K562 (cell line): ENCODE measurements around the gene ZCCHC24. TPM values are rescaled to one million over a fixed set of nuclear protein-coding genes. Genes with fewer than 3 reads are reported as not detected.

Experiments used
- ARHGAP35 ChIP-seq: fragments of 450-650 bp; IDR thresholded peaks from 2 replicates; pipeline ENCODE4 v1.6.1; 2018; ENCODE audit not compliant: partially characterized antibody
- BACH1 ChIP-seq: fragments of 200-800 bp; sonication (Bioruptor generic); IDR thresholded peaks from 2 replicates; pipeline ENCODE4 v1.6.1; 2016; ENCODE audit warnings: missing genetic modification characterization, missing compliant biosample characterization
- BRD4 ChIP-seq: fragments of 200-600 bp; sonication (generic); IDR thresholded peaks from 2 replicates; pipeline ENCODE4 v1.6.1; 2017; ENCODE audit warnings: inconsistent platforms
- DMBX1 ChIP-seq: fragments of 250-450 bp; sonication (Bioruptor Pico); IDR thresholded peaks from 2 replicates; pipeline ENCODE4 v1.8.0; 2022; ENCODE audit warnings: inconsistent platforms, mild to moderate bottlenecking, moderate library complexity, borderline replicate concordance
- ETV5 ChIP-seq: sonication (generic); formaldehyde crosslinking; IDR thresholded peaks from 2 replicates; pipeline ENCODE4 v1.4.0; 2020; ENCODE audit warnings: low read depth, mild to moderate bottlenecking, missing genetic modification reagents
- NFATC3 ChIP-seq: fragments of 450-650 bp; IDR thresholded peaks from 2 replicates; pipeline ENCODE4 v1.6.1; 2017; ENCODE audit warnings: mild to moderate bottlenecking
- POLR3G ChIP-seq: IDR thresholded peaks from 2 replicates; pipeline ENCODE4 v1.6.1; 2011; ENCODE audit not compliant: insufficient read length, insufficient replicate concordance; ENCODE audit errors: extremely low read depth
- SMAD1 ChIP-seq: fragments of 150-350 bp; IDR thresholded peaks from 2 replicates; pipeline ENCODE4 v1.6.1; 2014; ENCODE audit warnings: low read length, low read depth; ENCODE audit not compliant: partially characterized antibody
- SRSF9 ChIP-seq: fragments of 200-400 bp; formaldehyde crosslinking; IDR thresholded peaks from 2 replicates; pipeline ENCODE4 v1.6.1; 2017; ENCODE audit warnings: low read depth, low read length, borderline replicate concordance
- TAF1 ChIP-seq: IDR thresholded peaks from 2 replicates; pipeline ENCODE4 v1.6.1; 2011; ENCODE audit warnings: mild to moderate bottlenecking, low read length, moderate library complexity; ENCODE audit not compliant: insufficient read depth, control insufficient read depth, severe bottlenecking; ENCODE audit errors: extremely low read depth
- TSC22D4 ChIP-seq: fragments of 450-650 bp; IDR thresholded peaks from 2 replicates; pipeline ENCODE4 v1.6.1; 2016; ENCODE audit warnings: missing genetic modification characterization, missing biosample characterization, control low read depth
- ZNF12 ChIP-seq: sonication (generic); formaldehyde crosslinking; IDR thresholded peaks from 2 replicates; pipeline ENCODE4 v1.4.0; 2020; ENCODE audit warnings: mild to moderate bottlenecking, missing genetic modification reagents
- ZNF41 ChIP-seq: fragments of 250-450 bp; sonication (Bioruptor Pico); conservative IDR thresholded peaks from 2 replicates; pipeline ENCODE4 v1.4.0; 2020; ENCODE audit warnings: mild to moderate bottlenecking
- ZNF75A ChIP-seq: fragments of 450-650 bp; formaldehyde crosslinking; IDR thresholded peaks from 2 replicates; pipeline ENCODE4 v1.4.0; 2020; ENCODE audit warnings: mild to moderate bottlenecking
- ZSCAN32 ChIP-seq: fragments of 450-650 bp; formaldehyde crosslinking; IDR thresholded peaks from 2 replicates; pipeline ENCODE4 v1.4.0; 2020; ENCODE audit warnings: mild to moderate bottlenecking, moderate library complexity
- polyA plus RNA-seq, 8 experiments: library from polyadenylated mRNA; depleted of rRNA in 4 of 8; stranded (reverse) in 5 of 8; unstranded in 3 of 8; fragments of >200 nt; fragmentation: Nextera tagmentation in 2 of 8; fragmentation: Illumina TruSeq in 1 of 8; extraction: Ambion mirVana in 2 of 8; extraction: Trizol in 1 of 8; gene quantifications; 2 replicates each; pipeline versions ENCODE4 v1.2.1 to v1.2.3, GENCODE V29; 2011 to 2014; ENCODE audit warnings: inconsistent platforms in 1 of 8, missing spikeins in 1 of 8
- total RNA-seq, 7 experiments: library from RNA; depleted of rRNA in 6 of 7; stranded (reverse); fragments of >200 nt in 6 of 7; fragmentation: Illumina TruSeq in 2 of 7; extraction: Trizol in 2 of 7; gene quantifications; 2 replicates each; pipeline versions ENCODE4 v1.2.1 to v1.2.3, GENCODE V29; 2011 to 2021; ENCODE audit warnings: low replicate concordance in 1 of 7
- TF ChIP-seq, protein P1 (sequence below): fragments of 450-650 bp; IDR thresholded peaks from 2 replicates; pipeline ENCODE4 v1.6.1; 2016; ENCODE audit warnings: mild to moderate bottlenecking
- TF ChIP-seq, protein P2 (sequence below): sonication (generic); formaldehyde crosslinking; IDR thresholded peaks from 2 replicates; pipeline ENCODE4 v1.8.1; 2022; ENCODE audit warnings: missing genetic modification reagents
- TF ChIP-seq, protein P3 (sequence below): fragments of 250-450 bp; sonication (Bioruptor Pico); IDR thresholded peaks from 2 replicates; pipeline ENCODE4 v1.5.0; 2022; ENCODE audit warnings: mild to moderate bottlenecking
- TF ChIP-seq, protein P4 (sequence below): fragments of 200-800 bp; sonication (Bioruptor generic); IDR thresholded peaks from 2 replicates; pipeline ENCODE4 v1.6.1; 2017; ENCODE audit warnings: missing genetic modification characterization, missing compliant biosample characterization
- TF ChIP-seq, protein P5 (sequence below): fragments of 450-650 bp; IDR thresholded peaks from 2 replicates; pipeline ENCODE4 v1.6.1; 2016; ENCODE audit warnings: antibody characterized with exemption

Gene ZCCHC24
- total and polyA plus RNA-seq, 9 of the 15 experiments (the other 6 are each of a cell fraction or from before 2014, with no cell fraction given), result 0.84 to 11.0 (median 4.6) TPM

DNA sequence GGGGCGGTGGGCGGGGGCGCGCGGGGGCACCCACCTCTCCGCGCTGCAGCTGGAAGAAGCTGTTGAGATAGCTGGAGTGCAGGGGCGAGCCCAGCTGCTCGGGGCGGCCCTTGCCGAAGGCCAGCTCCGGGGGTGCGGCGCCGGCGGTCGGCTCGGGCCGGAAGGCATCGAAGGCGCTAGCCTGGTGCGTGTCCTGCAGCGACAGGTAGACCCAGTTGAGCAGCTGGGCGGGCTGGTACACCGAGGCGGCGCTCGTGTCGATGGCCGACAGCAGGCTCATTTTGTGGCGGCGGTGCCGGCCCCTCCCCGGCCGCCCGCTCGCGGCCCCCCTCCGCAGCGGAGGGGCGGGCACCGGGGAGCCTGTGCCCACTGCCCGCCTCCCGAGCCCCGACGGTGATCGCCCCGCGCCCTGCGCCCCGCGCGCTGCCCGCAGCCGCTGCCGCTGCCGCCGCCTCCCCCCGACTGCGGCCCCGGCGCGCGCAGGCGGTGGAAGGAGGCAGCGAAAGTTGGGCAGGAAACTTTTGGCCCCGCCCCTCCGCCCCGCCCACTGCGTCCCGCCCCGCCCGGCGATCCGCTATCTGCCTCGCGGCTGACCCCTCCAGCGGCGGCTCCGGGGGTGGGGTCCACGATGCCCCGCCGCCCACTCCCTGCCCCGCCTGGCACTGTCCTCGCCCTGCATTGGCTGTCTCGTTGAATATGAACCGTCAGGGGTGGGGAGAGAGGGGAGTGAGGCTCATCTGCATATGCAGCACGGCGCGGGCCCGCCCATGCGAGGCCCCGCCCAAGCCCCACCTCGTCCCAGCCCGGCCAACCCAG, at the start of gene ZCCHC24 (continued):
- TF ChIP-seq, protein P1, sequence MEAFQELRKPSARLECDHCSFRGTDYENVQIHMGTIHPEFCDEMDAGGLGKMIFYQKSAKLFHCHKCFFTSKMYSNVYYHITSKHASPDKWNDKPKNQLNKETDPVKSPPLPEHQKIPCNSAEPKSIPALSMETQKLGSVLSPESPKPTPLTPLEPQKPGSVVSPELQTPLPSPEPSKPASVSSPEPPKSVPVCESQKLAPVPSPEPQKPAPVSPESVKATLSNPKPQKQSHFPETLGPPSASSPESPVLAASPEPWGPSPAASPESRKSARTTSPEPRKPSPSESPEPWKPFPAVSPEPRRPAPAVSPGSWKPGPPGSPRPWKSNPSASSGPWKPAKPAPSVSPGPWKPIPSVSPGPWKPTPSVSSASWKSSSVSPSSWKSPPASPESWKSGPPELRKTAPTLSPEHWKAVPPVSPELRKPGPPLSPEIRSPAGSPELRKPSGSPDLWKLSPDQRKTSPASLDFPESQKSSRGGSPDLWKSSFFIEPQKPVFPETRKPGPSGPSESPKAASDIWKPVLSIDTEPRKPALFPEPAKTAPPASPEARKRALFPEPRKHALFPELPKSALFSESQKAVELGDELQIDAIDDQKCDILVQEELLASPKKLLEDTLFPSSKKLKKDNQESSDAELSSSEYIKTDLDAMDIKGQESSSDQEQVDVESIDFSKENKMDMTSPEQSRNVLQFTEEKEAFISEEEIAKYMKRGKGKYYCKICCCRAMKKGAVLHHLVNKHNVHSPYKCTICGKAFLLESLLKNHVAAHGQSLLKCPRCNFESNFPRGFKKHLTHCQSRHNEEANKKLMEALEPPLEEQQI, result no peak
- TF ChIP-seq ZSCAN32 (no peak), DMBX1 (CRISPR knock-in tag) (peak; percentile 44; the same call in 1 of the 2 replicates), ZNF41 (CRISPR knock-in tag) (no peak), ZNF75A (no peak), POLR3G (no peak), ETV5 (CRISPR knock-in tag) (no peak), SRSF9 (no peak), TAF1 (peak; percentile 25), BACH1 (no peak), BRD4 (no peak), ZNF12 (no peak), ARHGAP35 (no peak), TSC22D4 (tag) (no peak), NFATC3 (no peak), SMAD1 (no peak)
- TF ChIP-seq, protein P2, sequence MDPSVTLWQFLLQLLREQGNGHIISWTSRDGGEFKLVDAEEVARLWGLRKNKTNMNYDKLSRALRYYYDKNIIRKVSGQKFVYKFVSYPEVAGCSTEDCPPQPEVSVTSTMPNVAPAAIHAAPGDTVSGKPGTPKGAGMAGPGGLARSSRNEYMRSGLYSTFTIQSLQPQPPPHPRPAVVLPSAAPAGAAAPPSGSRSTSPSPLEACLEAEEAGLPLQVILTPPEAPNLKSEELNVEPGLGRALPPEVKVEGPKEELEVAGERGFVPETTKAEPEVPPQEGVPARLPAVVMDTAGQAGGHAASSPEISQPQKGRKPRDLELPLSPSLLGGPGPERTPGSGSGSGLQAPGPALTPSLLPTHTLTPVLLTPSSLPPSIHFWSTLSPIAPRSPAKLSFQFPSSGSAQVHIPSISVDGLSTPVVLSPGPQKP (CRISPR knock-in tag), result no peak
- TF ChIP-seq, protein P3, sequence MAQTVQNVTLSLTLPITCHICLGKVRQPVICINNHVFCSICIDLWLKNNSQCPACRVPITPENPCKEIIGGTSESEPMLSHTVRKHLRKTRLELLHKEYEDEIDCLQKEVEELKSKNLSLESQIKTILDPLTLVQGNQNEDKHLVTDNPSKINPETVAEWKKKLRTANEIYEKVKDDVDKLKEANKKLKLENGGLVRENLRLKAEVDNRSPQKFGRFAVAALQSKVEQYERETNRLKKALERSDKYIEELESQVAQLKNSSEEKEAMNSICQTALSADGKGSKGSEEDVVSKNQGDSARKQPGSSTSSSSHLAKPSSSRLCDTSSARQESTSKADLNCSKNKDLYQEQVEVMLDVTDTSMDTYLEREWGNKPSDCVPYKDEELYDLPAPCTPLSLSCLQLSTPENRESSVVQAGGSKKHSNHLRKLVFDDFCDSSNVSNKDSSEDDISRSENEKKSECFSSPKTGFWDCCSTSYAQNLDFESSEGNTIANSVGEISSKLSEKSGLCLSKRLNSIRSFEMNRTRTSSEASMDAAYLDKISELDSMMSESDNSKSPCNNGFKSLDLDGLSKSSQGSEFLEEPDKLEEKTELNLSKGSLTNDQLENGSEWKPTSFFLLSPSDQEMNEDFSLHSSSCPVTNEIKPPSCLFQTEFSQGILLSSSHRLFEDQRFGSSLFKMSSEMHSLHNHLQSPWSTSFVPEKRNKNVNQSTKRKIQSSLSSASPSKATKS (CRISPR knock-in tag), result no peak
- TF ChIP-seq, protein P4, sequence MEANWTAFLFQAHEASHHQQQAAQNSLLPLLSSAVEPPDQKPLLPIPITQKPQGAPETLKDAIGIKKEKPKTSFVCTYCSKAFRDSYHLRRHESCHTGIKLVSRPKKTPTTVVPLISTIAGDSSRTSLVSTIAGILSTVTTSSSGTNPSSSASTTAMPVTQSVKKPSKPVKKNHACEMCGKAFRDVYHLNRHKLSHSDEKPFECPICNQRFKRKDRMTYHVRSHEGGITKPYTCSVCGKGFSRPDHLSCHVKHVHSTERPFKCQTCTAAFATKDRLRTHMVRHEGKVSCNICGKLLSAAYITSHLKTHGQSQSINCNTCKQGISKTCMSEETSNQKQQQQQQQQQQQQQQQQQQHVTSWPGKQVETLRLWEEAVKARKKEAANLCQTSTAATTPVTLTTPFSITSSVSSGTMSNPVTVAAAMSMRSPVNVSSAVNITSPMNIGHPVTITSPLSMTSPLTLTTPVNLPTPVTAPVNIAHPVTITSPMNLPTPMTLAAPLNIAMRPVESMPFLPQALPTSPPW, result peak; percentile 93
- TF ChIP-seq, protein P5, sequence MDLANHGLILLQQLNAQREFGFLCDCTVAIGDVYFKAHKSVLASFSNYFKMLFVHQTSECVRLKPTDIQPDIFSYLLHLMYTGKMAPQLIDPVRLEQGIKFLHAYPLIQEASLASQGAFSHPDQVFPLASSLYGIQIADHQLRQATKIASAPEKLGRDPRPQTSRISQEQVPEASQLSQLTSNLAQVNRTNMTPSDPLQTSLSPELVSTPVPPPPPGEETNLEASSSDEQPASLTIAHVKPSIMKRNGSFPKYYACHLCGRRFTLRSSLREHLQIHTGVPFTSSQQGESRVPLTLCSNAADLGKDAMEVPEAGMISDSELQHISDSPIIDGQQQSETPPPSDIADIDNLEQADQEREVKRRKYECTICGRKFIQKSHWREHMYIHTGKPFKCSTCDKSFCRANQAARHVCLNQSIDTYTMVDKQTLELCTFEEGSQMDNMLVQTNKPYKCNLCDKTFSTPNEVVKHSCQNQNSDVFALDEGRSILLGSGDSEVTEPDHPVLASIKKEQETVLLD, result no peak
